GM21515 (cell line): ENCODE measurements around the gene SERPING1.

ENCODE experiments used
- ATAC-seq: cut with Tn5 transposase; IDR thresholded peaks from one replicate; pipeline ENCODE4 v1.9.1; 2021; ENCODE audit not compliant: unreplicated experiment

The SERPING1 gene

GRCh38 chr11:57597461-57597915, at the start of gene SERPING1:
Gene SERPING1 (plus strand): TSS chr11:57597685. CDS start chr11:57598271, 586 bp downstream.
- ATAC-seq, result no peak

GRCh38 chr11:57547854-57548377, 49.6 kb upstream of the SERPING1 start:
- peak; percentile 92 for ATAC-seq

- ATAC-seq, result no peak
Measured at GRCh38 chr11:57549983-57550382, 47.5 kb upstream of the SERPING1 start.

GRCh38 chr11:57551941-57552340, 45.5 kb upstream of the SERPING1 start:
- no peak for ATAC-seq

GRCh38 chr11:57552479-57552878, 45.0 kb upstream of the SERPING1 start:
- ATAC-seq, result no peak

GRCh38 chr11:57555393-57555792, 42.1 kb upstream of the SERPING1 start:
- no peak for ATAC-seq

GRCh38 chr11:57556041-57556440, 41.4 kb upstream of the SERPING1 start:
- ATAC-seq, result no peak

GRCh38 chr11:57560146-57560545, 37.3 kb upstream of the SERPING1 start:
- no peak for ATAC-seq

- no peak for ATAC-seq
Measured at GRCh38 chr11:57562596-57562995, 34.9 kb upstream of the SERPING1 start.

- ATAC-seq, result peak; percentile 65
Measured at GRCh38 chr11:57566005-57566904, 31.2 kb upstream of the SERPING1 start.

- peak; percentile 19 for ATAC-seq
Measured at GRCh38 chr11:57566905-57567514, 30.5 kb upstream of the SERPING1 start.

- peak; percentile 54 for ATAC-seq
Measured at GRCh38 chr11:57567515-57568329, 29.8 kb upstream of the SERPING1 start, which contains the start of gene UBE2L6. Gene UBE2L6 (minus strand): TSS chr11:57567672. CDS start chr11:57567611, 61 bp downstream.

- ATAC-seq, result peak; percentile 67
Measured at GRCh38 chr11:57568330-57568766, 29.1 kb upstream of the SERPING1 start.

GRCh38 chr11:57571606-57572005, 25.9 kb upstream of the SERPING1 start:
- no peak for ATAC-seq

- no peak for ATAC-seq
Measured at GRCh38 chr11:57574061-57574460, 23.4 kb upstream of the SERPING1 start.

- ATAC-seq, result no peak
Measured at GRCh38 chr11:57584341-57584740, 13.1 kb upstream of the SERPING1 start.

- ATAC-seq, result no peak
Measured at GRCh38 chr11:57585301-57585700, 12.2 kb upstream of the SERPING1 start.

GRCh38 chr11:57586711-57587245, 10.7 kb upstream of the SERPING1 start:
- ATAC-seq, result no peak

- ATAC-seq, result no peak
Measured at GRCh38 chr11:57588046-57588710, 9.3 kb upstream of the SERPING1 start.

GRCh38 chr11:57596266-57596885, 1.1 kb upstream of the SERPING1 start:
- no peak for ATAC-seq
